GM18870 (cell line): ENCODE measurements around the gene DISP2.
A peak's percentile ranks its signal among the peaks of the same experiment; 100 is the strongest.

Source experiments
- ATAC-seq: cut with Tn5 transposase; IDR thresholded peaks from one replicate; pipeline ENCODE4 v1.9.1; 2021; ENCODE audit warnings: moderate library complexity; ENCODE audit not compliant: unreplicated experiment

Gene DISP2

DNA sequence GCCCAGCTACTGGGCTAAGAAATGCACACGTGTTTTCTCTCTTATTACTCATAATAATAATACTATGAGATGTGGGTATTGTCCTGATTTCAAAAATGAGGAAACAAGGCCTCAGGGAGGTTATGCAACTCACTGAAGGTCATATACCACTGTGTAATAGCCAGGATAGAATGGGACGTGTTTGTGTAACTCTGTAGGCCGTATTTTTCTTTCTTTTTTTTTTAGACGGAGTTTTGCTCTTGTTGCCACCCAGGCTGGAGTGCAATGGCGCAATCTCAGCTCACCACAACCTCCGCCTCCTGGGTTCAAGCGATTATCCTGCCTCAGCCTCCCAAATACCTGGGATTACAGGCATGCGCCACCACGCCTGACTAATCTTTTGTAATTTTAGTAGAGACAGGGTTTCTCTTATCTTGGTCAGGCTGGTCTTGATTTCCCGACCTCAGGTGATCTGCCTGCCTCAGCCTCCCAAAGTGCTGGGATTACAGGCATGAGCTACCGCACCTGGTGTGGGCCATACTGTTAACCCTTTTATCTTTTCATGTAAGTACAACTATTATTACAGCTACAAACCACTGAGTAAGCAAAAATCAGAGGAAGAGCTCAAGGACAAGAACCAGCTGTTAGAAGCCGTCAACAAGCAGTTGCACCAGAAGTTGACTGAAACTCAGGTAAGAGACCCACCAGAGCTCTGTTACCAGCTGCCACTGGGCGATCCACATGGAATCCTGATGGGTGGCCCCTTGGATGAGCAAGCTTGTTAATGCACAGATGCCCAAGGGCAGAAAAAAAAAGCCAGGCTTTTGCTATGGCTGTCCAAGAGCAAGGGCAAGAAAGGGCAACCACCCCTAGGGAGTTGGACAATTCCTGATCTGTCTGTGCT lies 31.2 kb downstream of the DISP2 start:
- no peak for ATAC-seq

DNA sequence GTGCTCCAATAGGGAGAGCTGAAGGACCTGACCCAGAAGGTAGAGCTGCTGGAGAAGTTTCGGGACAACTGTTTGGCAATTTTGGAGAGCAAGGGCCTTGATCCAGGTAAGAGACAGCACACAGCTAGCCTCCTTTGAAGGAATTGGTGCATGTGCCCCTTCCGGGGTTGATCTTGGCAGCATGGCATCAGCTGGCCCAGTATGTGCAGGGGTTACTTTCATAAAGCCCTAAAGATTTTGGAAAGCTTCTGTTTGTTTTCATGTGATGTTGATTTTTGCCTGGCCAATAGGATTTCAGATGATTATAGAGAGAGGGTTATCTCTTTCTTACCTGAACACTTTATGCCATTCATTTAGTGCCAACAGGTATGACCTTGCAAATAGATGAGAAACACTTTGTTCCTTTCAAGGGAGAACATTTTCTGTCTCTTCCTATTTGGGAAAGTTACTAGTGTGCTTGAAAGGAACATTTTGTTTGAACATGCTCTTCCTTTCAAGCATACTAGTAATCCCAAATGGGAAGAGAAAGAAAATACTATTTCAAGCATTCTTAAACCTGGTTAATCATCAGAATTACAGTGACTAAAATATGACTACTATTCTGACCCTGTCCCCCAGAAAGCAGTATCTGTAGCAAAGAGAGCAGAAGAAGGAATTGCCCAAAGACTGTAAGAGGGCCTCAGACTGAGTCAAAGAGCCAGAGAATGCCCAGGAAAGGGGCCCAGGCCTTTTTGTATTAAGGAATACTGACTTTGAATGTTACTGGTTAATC lies 32.0 kb downstream of the DISP2 start:
- no peak for ATAC-seq

- no peak for ATAC-seq
Measured at GRCh38 chr15:40392986-40393948, 35.2 kb downstream of the DISP2 start.

DNA sequence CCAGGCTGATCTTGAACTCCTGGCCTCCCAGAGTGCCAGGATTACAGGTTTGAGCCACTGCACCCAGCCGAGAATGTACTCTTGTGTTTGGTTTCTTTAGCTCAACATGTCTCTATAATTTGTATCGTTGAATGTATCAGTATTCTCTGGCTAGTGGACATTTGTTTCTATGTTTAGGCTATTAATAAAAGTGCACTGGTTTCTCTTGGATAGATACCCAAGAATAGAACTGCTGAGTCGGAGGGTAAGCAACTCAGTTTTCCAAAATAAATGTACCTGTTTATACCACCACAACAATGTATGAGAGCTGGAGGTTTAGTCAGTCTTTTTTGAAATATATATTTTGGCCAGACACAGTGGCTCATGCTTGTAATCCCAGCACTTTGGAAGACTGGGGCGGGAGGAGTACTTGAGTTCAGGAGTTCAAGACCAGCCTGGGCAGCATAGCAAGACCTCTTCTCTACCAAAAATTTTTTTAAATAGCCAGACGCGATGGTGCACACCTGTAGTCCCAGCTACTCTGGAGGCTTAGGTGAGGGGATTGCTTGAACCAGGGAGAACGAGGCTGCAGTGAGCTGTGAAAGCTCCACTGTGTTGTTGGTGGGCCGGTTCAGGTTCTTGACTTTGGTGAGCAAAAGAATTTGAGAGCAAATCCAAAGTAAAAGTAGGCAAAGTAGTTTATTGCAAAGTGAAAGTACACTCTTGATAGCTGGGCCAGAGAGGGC lies 39.8 kb downstream of the DISP2 start:
- ATAC-seq: no peak

DNA sequence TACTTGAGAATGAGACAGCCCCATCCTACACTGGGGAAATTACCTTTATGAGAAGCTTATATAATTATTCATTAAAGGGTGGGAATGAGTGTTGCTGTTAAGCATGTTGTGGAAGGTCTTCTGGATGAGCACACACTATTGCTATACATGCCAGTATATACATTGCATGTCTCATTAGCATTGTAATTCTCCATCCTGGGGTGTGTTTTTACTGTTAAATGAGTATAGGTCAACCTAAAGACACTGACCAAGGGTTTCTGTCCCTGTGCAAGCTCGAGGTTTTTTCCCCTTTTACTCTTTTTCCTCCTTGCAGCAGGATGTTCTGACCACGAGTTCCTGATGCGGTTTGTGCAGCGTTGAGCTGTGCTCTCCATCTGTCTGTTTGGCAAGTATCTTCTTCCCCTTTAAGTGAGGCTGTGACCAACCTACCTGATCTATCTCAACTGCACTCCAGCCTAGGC lies 40.4 kb downstream of the DISP2 start:
- peak; percentile 78 for ATAC-seq

- ATAC-seq: no peak
Measured at GRCh38 chr15:40399370-40399769, 41.4 kb downstream of the DISP2 start.

DNA sequence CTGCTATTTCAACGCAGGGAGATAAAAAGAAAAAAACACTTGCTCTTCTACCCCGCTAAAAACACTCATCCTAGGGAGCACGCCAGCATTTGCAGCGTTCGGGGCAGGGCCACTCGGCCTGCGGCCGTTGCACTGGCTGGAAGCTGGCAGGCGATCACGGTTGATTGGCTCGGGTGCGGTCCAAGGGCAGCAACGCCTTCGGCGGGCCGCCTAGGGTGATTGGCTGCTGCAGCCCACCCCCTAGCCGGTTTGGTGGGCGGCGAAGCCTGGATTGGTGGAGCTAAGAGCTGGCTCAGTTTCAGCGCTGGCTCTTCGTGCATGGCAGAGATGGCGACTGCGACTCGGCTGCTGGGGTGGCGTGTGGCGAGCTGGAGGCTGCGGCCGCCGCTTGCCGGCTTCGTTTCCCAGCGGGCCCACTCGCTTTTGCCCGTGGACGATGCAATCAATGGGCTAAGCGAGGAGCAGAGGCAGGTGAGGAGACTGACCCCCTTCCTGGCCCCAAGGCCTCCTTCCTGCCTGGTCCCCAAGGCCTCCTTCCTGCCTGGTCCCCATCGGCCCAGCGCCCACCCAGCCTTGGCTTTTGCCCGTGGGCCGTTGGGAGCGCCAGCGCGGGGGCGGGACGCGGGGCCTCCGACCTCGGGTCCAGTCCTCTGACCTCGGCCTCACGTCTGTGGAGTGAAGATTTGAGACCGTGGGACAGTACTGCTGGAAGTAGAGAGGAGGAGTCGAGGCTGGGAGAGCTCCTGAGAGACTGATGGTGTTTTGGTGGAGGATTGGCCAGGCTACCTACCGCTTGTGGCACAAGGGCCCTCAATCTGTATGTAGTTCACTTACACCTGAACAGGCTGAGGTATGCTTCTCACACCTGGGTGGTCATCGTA lies 47.7 kb downstream of the DISP2 start, which contains the start of gene IVD:
Gene IVD (plus strand): TSS at position 295 of the 881 bp plus-strand sequence. CDS start 33 bp downstream, at position 328.
- peak; percentile 83 for ATAC-seq

DNA sequence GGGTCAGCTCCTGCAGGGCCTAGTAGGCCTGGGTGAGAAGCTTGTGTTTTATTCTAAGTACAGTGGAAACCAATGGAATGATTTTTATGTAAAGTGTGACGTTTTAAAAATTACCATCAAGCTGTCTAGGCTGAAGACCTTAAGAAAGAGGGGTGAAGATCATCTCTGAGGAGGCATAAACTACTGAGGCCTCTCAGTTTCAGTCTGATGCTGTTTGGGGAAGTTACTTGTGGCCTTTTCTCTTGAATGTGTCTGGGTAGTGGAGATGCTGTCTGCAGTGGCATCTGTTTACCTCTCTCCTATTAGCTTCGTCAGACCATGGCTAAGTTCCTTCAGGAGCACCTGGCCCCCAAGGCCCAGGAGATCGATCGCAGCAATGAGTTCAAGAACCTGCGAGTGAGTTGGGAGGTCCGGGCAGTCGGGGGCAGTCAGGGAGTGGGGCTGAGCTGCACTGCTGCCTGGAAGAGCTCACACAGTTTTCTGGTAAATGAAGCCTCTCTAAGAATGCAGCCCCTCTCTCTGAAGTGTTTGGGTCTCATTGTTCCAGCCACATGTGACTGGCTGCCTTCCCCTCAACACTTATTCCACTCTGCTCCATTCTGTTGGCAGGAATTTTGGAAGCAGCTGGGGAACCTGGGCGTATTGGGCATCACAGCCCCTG lies 49.4 kb downstream of the DISP2 start:
- ATAC-seq: peak; percentile 44

GRCh38 chr15:40409366-40409765 lies 51.3 kb downstream of the DISP2 start:
- no peak for ATAC-seq

- no peak for ATAC-seq
Measured at GRCh38 chr15:40410476-40410875, 52.5 kb downstream of the DISP2 start.

DNA sequence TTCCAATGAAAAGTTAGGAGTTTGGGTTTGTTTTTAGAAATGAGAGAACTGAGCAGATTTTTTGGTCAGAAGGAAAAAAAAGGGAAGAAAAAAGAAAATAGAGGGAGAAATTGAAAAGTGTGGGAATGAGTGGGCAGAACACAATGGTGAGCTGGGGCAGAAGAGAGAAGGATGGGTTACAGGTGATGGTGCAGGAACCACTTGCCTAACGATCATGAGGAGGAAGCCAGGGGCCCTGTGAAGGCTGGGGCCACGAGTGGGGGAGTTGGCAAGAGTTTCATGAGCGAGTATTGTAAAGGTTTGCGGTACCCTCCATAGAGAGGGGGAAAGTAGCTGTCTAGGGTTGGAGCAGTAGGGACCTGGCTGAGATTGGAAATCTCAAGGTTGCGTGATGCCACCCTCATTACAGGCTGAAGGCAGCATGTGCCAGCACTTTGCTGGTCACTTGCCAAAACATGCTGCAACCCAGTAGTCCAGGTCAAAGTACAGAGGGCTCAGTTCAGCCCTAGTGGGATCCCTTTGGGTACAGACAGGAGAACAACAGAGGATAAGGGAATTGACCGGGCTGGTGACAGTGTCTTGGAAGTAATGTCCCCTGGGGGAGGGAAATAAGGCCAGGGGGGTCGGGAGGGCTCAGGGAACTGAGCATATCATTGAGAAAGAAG lies 54.2 kb downstream of the DISP2 start:
- no peak for ATAC-seq

DNA sequence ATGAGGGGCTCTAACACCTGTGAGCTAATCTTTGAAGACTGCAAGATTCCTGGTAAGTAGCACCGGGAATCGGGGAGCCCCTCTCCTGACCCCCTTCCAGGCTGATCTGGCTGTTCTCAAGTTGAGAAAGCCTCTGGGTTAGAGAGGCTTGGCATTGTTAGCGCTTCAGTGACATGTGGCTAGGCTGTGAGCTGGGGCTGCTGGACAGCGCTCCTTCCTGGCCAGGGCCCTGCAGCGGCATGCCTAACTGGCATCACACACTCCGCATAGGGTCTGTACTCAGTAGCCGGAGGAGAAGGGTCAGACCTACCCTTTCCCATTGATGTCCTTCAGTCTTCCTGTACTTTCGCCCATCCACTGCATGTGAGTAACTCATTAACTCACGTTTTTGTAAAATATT lies 55.0 kb downstream of the DISP2 start:
- ATAC-seq: no peak

- no peak for ATAC-seq
Measured at GRCh38 chr15:40414816-40415215, 56.8 kb downstream of the DISP2 start.

DNA sequence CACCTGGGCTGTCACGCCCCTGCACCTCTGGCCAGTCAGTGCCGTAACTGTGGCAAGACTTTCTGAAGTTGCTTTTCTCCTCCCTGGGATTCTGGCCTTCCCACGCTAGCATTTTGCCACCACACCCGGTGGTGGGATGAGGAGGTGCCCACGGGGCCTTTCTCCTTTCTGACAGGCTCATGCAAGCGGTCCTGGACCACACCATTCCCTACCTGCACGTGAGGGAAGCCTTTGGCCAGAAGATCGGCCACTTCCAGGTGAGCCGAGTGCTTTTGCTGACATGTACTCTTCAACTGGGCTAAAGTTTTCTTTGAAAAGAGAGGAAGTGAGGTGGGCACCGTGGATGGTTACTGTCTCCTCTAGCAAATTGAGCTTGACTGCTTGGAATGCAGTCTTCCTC lies 57.2 kb downstream of the DISP2 start:
- no peak for ATAC-seq

DNA sequence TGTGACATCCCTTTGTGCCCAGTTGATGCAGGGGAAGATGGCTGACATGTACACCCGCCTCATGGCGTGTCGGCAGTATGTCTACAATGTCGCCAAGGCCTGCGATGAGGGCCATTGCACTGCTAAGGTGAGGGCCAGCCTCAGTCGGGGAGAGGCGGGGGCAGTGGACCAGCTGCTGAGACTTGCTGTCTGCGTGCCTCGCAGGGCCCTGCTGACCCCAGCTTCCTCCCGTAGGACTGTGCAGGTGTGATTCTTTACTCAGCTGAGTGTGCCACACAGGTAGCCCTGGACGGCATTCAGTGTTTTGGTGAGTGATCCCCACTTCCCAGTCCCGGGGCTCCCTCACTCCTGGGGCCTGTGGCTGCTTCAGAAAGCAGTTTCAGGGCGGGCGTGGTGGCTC lies 58.0 kb downstream of the DISP2 start:
- ATAC-seq: no peak

- ATAC-seq: no peak
Measured at GRCh38 chr15:40418126-40418525, 60.1 kb downstream of the DISP2 start.

GRCh38 chr15:40420071-40420713 lies 62.2 kb downstream of the DISP2 start:
- no peak for ATAC-seq

DNA sequence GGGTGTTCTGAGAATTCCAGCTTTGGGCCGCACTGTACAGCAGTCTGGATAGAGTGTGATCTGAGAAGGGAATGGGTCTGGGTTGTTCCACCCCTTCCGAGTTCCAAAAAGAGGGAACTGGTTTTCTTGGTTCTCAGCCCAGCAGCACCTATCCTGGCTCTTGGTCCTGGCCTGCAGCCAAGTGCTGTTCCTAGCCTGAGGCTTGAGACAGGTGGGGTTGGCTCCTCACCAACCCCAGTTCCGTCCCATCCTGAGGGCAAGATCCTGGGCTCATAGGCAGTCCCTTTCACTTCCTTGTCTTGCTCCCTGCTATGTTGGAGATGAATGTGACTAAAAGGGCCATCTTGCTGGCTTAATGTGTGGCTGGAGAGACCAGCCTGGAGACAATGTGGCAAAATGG lies 62.8 kb downstream of the DISP2 start:
- no peak for ATAC-seq
